ENCODE data around the gene RAD50.

- no peak for TF ChIP-seq EZH2 (IDR thresholded peaks at IDR 0.05)
- TF ChIP-seq CTCF (IDR thresholded peaks at IDR 0.05) = no peak
Measured at GRCh38 chr5:132674671-132675506, 118.1 kb downstream of the RAD50 start.
